ENCODE results near the gene TMED9. TPM values are rescaled to one million over a fixed set of nuclear protein-coding genes. Genes with fewer than 3 reads are reported as not detected.

TMED9 gene
- total RNA-seq, 1 donor from 2014 or later, result 112 TPM

Other genes starting within 250 kb of the TMED9 start
- gene LMAN2, start 240.5 kb upstream of the TMED9 start, total RNA-seq, result 311 and 354 TPM in 2 replicates
- gene RGS14, start 234.3 kb upstream of the TMED9 start, total RNA-seq, result 3.7 and 4.7 TPM in 2 replicates
- not detected in 2 replicates for gene SLC34A1, start 207.8 kb upstream of the TMED9 start, total RNA-seq
- not detected in 2 replicates for gene PFN3, start 191.5 kb upstream of the TMED9 start, total RNA-seq
- 0.51 and 0.89 TPM in 2 replicates for gene F12, start 182.6 kb upstream of the TMED9 start, total RNA-seq
- gene GRK6, start 165.5 kb upstream of the TMED9 start, total RNA-seq, result 15.4 and 18.0 TPM in 2 replicates
- gene PRR7, start 145.4 kb upstream of the TMED9 start, total RNA-seq, result 2.1 and 2.2 TPM in 2 replicates
- gene DBN1, start 118.6 kb upstream of the TMED9 start, total RNA-seq, result 95.9 and 134 TPM in 2 replicates
- gene PDLIM7, start 94.6 kb upstream of the TMED9 start, total RNA-seq, result 31.5 and 53.2 TPM in 2 replicates
- 2.8 and 4.4 TPM in 2 replicates for gene DOK3, start 82.4 kb upstream of the TMED9 start, total RNA-seq
- 66.2 and 78.5 TPM in 2 replicates for gene DDX41, start 75.2 kb upstream of the TMED9 start, total RNA-seq
- gene FAM193B, start 37.6 kb upstream of the TMED9 start, total RNA-seq, result 9.8 and 15.8 TPM in 2 replicates
- 20.3 and 28.8 TPM in 2 replicates for gene B4GALT7, start 7.9 kb downstream of the TMED9 start, total RNA-seq
- gene FAM153A, start 190.7 kb downstream of the TMED9 start, total RNA-seq, result not detected in 2 replicates